Activated T-cell treated with anti-CD3 and anti-CD28 coated beads, Interleukin-2, amount 50 U/mL, for 4 hours (primary cell): ENCODE measurements around the gene SEC61A1. TPM values are rescaled to one million over a fixed set of nuclear protein-coding genes. Genes with fewer than 3 reads are reported as not detected.

ENCODE experiments used
- ATAC-seq, 2 donors: fragments of 200-7000 bp; cut with Tn5 transposase; one replicate each; pipeline ENCODE4 v1.10.0; 2021
- DNase-seq: peaks from one replicate; pipeline ENCODE4 v3.0.0-alpha.2; 2020
- H3K27me3 Mint-ChIP-seq: one replicate; pipeline ENCODE4 v1.8.0; 2021; ENCODE audit warnings: low read depth, mixed read lengths
- H3K36me3 Mint-ChIP-seq: one replicate; pipeline ENCODE4 v1.8.0; 2022; ENCODE audit warnings: mixed read lengths; ENCODE audit not compliant: insufficient read depth
- H3K4me1 Mint-ChIP-seq: one replicate; pipeline ENCODE4 v1.8.0; 2021; ENCODE audit warnings: low read depth, mixed read lengths
- H3K4me3 Mint-ChIP-seq: one replicate; pipeline ENCODE4 v1.8.0; 2021; ENCODE audit warnings: mild to moderate bottlenecking, moderate library complexity, mixed read lengths
- H3K9me3 Mint-ChIP-seq: one replicate; pipeline ENCODE4 v1.8.0; 2021; ENCODE audit warnings: mixed read lengths
- total RNA-seq, 3 donors: library from RNA; stranded (reverse); gene quantifications; one replicate each; pipeline ENCODE4 v1.2.1, GENCODE V29; 2021

Gene SEC61A1
- total RNA-seq, 3 donors from 2014 or later: 195 to 216 (median 210) TPM

DNA sequence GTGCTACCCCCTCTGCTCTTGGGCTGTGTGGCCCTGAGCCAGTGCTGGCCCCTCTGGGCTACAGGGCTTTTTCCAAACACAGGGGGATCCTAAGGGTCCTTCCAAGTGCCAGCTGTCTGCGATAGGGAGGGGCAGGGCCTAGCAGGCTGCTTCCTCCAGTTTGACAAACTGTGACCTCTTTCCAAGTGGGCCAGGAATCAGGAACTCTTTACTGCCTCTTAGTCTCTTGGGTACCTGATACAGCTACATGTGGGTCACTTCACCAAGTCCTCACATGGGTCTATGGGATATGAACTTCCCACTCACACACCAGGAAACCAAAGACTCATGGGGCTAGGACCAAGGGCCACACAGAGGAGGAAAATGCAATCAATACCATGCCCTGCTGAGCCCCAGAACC, 25.4 kb downstream of the SEC61A1 start:
- Mint-ChIP-seq H3K27me3 (no peaks in the 10 kb centered on the region), H3K4me1 (peaks cover 8% of the 10 kb centered on the region), H3K36me3 (peaks cover 39% of the 10 kb centered on the region), H3K4me3 (peak overlapping the region; percentile 19), H3K9me3 (no peaks in the 10 kb centered on the region)
- DNase-seq (no peak), ATAC-seq (no peak)

DNA sequence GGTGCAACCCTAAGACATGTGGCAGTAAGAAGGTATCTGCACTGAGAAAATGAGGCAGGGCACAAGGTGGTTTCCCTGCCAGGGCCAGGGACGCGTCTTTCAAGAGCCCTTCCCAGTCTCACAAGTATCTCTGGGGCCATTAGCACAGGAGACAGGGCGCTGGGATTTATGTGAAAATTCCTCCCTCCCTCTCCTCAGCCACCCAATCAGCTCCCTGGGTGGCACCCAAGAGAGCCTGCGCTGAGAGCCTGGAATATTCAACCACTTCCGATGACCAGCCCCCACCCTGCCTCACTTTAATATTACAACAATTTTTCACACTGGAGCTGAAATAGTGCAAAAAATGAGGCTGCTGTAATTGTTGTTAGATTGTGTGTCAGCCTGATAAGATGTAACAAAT, 26.1 kb downstream of the SEC61A1 start:
- Mint-ChIP-seq H3K4me1 (peaks cover 8% of the 10 kb centered on the region), H3K4me3 (no peak overlapping the region), H3K36me3 (peaks cover 45% of the 10 kb centered on the region), H3K27me3 (no peaks in the 10 kb centered on the region), H3K9me3 (no peaks in the 10 kb centered on the region)
- no peak for DNase-seq
- ATAC-seq: no peak

DNA sequence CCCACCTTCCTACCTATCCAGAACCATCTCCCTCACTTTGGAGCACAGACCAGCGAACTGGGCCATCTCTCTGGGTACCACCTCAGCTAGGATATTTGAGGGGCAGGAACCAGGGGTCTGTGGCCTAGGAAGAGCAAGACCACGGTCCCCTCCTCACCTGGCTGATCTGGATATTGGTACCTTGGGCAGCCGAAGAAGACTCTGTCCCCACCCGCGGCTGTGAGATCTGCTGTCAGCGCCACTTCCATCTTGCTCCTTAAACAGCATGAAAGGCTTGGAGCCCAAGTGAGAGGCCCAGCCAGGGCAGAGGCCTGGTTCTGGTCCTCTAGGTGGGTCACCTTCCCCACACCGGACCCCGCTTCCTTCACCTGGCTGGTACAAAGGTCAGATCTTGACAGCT, 26.6 kb downstream of the SEC61A1 start:
- no peak overlapping the region for H3K4me3 Mint-ChIP-seq
- no peaks in the 10 kb centered on the region for H3K9me3 Mint-ChIP-seq
- H3K36me3 Mint-ChIP-seq: peaks cover 45% of the 10 kb centered on the region
- peaks cover 8% of the 10 kb centered on the region for H3K4me1 Mint-ChIP-seq
- ATAC-seq: no peak
- no peaks in the 10 kb centered on the region for H3K27me3 Mint-ChIP-seq
- DNase-seq: no peak

DNA sequence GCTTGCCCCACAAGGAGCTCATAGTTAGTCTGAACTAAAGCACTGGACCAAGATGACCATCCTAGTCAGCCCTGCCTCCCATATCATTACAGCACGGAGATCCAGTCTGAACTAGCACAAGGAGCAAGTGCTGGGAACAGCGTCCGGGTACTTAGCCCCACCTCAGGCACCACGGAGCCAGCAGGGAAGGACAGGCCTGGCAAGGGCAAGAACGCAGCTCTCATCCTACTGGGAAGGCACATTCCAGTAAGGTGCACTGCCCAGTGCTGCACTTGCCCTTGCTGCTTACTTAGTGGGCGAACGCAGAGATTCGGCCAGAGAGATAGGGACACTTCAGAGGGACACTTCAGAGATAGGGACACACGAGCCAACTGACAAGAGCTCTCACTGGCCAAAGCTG, 27.6 kb downstream of the SEC61A1 start:
- no peak for DNase-seq
- H3K4me1 Mint-ChIP-seq: peaks cover 7% of the 10 kb centered on the region
- no peaks in the 10 kb centered on the region for H3K9me3 Mint-ChIP-seq
- no peak for ATAC-seq
- H3K27me3 Mint-ChIP-seq: no peaks in the 10 kb centered on the region
- H3K36me3 Mint-ChIP-seq: peaks cover 51% of the 10 kb centered on the region
- H3K4me3 Mint-ChIP-seq: no peak overlapping the region

DNA sequence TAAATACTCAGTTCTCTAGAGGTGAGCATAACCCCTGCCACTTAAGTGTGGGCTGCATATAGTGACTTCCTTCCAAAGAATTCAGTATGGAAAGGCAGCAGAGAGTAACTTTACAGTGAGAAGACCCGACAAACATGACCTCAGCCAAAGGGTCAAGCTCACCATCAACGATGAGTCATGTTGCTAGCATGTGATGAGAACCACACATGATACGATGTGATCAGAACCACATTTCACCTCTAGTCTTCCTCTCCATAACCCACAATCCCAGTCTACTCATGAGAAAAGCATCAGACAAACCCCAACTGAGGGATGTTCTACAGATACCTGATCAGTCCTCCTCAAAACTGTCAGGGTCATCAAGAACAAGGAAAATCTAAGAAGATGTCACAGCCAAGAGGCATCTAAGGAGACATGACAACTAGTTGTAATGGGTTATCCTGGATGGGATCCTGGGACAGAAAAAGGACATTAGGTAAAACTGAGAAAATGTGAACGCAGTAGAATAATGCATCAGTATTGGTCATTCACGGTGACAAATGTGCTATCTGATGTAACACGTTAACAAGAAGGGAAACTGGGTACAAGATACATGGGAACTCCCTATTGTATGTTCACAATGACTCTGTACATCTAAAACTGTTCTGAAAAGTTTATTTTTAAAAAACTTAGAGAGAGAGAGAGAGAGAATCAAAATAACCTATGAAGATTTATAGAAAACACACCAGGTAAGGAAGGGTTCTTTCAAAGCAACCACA, 28.3 kb downstream of the SEC61A1 start:
- Mint-ChIP-seq H3K36me3 (peaks cover 58% of the 10 kb centered on the region), H3K27me3 (no peaks in the 10 kb centered on the region), H3K4me1 (peaks cover 2% of the 10 kb centered on the region), H3K9me3 (no peaks in the 10 kb centered on the region), H3K4me3 (no peak overlapping the region)
- DNase-seq (no peak), ATAC-seq (no peak)

DNA sequence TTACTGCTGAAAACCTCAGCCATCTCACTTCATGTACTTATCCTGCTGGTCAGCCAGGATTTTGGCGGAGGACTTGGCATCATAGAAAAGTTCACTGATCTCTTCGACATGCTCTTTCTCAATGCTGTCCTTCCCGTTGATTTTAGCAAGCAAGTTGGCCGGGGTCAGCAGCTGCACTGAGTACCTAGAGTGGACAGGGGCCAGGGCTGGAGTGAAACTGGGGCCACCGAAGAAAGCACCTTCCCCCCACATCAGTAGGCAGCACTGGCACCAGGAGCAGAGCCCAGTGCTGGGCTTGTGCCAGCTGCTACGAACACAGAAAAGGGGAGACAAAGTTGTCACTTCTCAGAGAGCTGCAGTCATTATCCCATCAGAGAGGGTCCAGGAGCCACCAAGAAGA, 29.0 kb downstream of the SEC61A1 start:
- H3K9me3 Mint-ChIP-seq: no peaks in the 10 kb centered on the region
- DNase-seq: no peak
- H3K36me3 Mint-ChIP-seq: peaks cover 60% of the 10 kb centered on the region
- H3K4me3 Mint-ChIP-seq: no peak overlapping the region
- no peaks in the 10 kb centered on the region for H3K27me3 Mint-ChIP-seq
- no peak for ATAC-seq
- H3K4me1 Mint-ChIP-seq: peaks cover 1% of the 10 kb centered on the region

DNA sequence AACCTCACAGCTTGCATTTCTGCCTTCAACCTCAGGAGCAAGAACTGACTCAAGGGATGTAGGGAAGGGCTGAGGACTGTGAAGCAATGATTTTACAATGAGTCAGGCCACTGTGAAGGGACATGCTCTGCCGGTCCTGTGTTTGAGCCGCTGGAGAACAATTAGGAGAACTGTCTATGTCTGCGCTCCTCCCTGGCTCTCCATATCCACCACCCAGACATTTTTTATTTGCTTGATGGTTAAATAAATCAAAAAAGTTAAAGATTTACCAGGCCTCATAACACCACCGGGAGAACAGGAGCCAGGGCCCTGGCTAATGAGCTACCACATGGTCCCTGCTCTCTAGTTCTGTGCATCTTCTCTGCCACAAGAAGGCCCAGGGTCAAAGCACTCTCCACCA, 29.6 kb downstream of the SEC61A1 start:
- peaks cover 66% of the 10 kb centered on the region for H3K36me3 Mint-ChIP-seq
- H3K9me3 Mint-ChIP-seq: no peaks in the 10 kb centered on the region
- no peaks in the 10 kb centered on the region for H3K27me3 Mint-ChIP-seq
- H3K4me3 Mint-ChIP-seq: no peak overlapping the region
- ATAC-seq: no peak
- DNase-seq: no peak
- H3K4me1 Mint-ChIP-seq: peaks cover 1% of the 10 kb centered on the region

DNA sequence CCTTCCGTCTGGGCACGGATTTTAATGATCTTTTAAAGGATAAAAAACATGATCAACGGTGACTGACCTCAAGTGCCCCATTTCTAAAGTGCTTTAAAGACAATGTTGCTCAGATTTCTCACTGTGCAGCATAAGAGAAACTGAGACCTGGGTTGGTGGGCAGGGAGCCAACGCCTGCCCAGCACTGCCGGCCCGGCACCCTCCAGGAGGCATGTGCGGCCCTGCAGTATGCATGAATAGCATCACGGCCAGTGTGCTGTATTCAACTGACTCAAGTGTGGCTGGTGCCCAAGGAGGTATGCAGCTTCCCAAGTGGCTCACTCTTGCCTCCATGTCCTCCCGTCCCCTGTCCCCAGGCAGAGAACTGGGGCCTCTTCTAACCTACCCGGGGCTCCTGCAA, 30.3 kb downstream of the SEC61A1 start:
- Mint-ChIP-seq H3K36me3 (peaks cover 72% of the 10 kb centered on the region), H3K9me3 (no peaks in the 10 kb centered on the region), H3K4me1 (no peaks in the 10 kb centered on the region), H3K4me3 (no peak overlapping the region), H3K27me3 (no peaks in the 10 kb centered on the region)
- DNase-seq (no peak), ATAC-seq (no peak)

DNA sequence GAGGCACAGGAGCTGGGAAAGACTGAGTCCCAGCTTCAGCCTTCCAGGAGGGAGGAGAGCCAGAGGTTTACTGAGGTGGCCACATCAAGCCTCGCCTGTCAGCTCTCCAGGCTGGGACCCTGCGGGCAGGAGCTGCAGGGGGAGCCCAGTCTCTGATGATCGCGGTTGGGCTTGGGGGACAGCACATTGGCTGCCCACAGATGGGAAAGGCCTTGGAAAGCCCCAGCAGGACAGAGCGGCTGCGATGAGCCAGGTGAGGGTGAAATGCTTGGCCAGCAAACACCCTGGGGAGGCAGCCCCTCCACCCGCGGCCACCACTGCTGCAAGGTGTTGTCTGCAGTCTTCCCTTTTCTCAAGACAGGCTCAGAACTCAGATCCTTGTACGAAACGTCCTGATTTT, 31.2 kb downstream of the SEC61A1 start:
- no peaks in the 10 kb centered on the region for H3K9me3 Mint-ChIP-seq
- DNase-seq (no peak), ATAC-seq (no peak)
- peaks cover 70% of the 10 kb centered on the region for H3K36me3 Mint-ChIP-seq
- H3K4me1 Mint-ChIP-seq: no peaks in the 10 kb centered on the region
- no peak overlapping the region for H3K4me3 Mint-ChIP-seq
- no peaks in the 10 kb centered on the region for H3K27me3 Mint-ChIP-seq

DNA sequence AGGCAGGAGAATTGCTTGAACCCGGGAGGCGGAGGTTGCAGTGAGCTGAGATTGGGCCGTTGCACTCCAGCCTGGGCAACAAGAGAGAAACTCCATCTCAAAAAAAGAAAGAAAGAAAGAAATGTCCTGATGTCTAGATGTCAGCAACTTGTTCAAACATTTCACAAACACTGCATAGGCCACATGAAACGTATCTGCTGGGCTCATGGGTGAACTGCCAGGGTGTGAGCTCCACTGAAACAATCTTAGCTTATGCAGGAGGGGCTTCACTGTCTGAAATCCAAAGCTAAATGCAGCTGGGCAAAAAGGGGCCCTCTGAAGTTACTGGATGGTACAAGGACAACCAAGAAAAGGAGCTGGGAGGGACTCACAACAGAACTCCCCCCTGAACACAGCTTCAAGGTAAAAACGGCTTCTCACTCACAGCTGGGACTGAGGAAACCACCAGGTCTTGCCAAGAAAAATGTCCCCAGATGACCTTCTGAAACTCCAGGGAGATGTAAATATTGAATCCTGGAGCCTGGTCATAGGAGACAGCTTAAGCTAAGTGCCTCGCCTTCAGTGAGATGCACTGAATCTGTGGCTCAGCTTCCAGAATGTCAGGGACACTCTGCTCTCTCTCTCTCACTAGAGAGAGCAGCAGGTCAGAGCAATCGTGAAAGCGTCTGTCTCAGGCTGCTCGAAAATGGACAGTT, 31.9 kb downstream of the SEC61A1 start:
- no peaks in the 10 kb centered on the region for H3K27me3 Mint-ChIP-seq
- H3K4me3 Mint-ChIP-seq: no peak overlapping the region
- DNase-seq (no peak), ATAC-seq (no peak)
- peaks cover 66% of the 10 kb centered on the region for H3K36me3 Mint-ChIP-seq
- H3K4me1 Mint-ChIP-seq: no peaks in the 10 kb centered on the region
- H3K9me3 Mint-ChIP-seq: no peaks in the 10 kb centered on the region

DNA sequence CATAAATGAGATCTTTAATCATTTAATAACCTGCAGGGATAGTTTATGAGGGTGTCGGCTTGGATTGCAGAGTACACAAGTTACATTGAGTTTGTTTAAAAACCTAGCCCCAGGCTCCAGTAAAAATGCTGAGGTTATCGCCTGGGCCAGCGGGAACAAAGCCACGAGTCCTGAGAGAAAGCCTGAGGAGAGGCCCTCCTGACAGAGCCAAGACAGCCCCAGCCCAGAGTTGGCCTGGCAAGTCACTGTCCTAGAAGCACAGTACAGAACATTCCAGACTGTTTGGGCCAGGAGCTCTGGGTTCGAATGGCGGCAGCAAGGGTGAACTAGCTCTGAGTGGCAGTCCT, 32.4 kb downstream of the SEC61A1 start:
- Mint-ChIP-seq H3K9me3 (no peaks in the 10 kb centered on the region), H3K36me3 (peaks cover 61% of the 10 kb centered on the region), H3K4me3 (no peak overlapping the region), H3K4me1 (no peaks in the 10 kb centered on the region), H3K27me3 (no peaks in the 10 kb centered on the region)
- ATAC-seq (no peak), DNase-seq (no peak)

DNA sequence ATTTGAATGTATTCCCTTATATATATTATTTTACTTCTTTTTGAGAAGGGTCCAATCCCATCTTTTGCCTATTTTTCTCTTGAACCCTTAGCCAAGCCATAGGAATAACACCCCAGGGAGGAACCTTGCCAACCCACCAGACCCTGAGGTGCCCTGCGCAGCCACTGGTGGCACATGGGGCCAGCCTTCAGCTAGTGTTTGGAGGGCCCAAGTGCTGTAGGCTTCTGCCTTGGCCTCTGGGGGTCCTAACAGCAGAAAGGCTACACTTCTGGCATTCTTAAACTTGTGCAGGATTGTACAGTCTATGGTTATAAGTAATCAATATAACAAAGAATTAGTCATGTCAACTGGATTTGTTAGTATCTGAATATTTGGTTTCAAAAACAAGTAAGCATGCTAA, 36.9 kb downstream of the SEC61A1 start:
- Mint-ChIP-seq H3K4me1 (no peaks in the 10 kb centered on the region), H3K9me3 (no peaks in the 10 kb centered on the region), H3K4me3 (no peak overlapping the region), H3K27me3 (no peaks in the 10 kb centered on the region), H3K36me3 (peaks cover 40% of the 10 kb centered on the region)
- DNase-seq (no peak), ATAC-seq (no peak)

DNA sequence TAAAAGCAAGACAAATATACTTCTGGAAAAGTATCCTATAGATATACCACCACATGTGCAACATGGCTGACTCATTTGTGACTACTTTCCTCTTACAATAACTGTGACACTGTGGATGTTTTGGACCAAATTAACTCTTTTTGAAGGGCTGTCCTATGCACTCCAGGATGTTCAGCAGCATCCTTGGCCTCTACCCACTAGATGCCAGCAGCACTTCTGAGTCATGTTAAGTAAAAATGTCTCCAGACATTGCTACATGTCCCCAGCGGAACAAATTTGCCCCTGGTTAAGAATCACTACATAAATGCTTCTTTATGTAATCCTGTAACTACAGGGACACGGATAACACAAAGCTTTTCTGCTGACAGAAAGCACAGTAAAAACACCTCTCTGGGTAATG, 39.3 kb downstream of the SEC61A1 start:
- H3K27me3 Mint-ChIP-seq: no peaks in the 10 kb centered on the region
- no peaks in the 10 kb centered on the region for H3K9me3 Mint-ChIP-seq
- ATAC-seq (no peak), DNase-seq (no peak)
- peaks cover 9% of the 10 kb centered on the region for H3K4me1 Mint-ChIP-seq
- peaks cover 38% of the 10 kb centered on the region for H3K36me3 Mint-ChIP-seq
- no peak overlapping the region for H3K4me3 Mint-ChIP-seq

DNA sequence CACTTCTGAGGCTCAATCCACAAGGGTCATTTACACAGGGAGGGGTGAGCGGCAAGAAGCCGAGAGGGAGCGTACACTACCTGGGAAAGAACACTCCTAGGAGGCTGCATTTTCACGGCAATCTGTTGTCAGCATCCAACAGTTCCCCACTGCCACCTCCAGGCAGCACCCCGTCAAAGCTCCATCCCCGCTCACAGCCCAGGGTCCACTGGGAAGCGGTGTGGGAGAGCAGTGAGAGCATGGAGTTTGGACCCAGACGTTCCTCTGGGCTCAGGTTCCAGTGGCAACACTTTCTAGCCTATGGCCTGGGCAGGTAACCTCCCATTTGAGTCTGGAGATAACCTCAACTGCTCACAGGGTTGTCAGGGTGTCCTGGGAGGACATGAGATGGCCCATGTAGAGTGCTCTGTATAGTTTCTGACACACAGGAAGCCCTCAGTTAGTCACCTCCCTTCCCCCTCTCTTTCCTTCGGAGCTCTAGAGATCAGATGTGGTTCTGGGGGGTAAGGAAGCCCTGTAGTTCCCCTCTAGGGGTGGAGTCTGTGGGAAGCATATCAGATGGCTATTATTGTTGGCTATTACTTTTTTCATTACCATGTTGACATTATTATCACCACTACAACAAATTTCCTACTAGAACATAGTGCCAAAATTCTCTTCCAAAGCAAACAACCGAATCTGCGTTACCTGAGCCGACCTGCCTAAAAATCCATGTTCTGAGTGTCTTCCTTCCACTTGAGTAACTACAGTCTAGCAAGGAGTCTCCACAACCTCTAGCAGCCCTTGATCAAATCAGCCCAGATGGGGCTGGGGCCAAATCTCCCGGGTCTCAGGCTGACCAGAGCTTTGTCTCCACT, 42.3 kb downstream of the SEC61A1 start:
- Mint-ChIP-seq H3K4me1 (peaks cover 9% of the 10 kb centered on the region), H3K4me3 (no peak overlapping the region), H3K27me3 (no peaks in the 10 kb centered on the region), H3K36me3 (peaks cover 47% of the 10 kb centered on the region), H3K9me3 (no peaks in the 10 kb centered on the region)
- DNase-seq (no peak), ATAC-seq (peak in 1 of 2 donors; percentile 28)
